HCT116 (cell line): ENCODE measurements around the gene XPOT. TPM values are rescaled to one million over a fixed set of nuclear protein-coding genes. Genes with fewer than 3 reads are reported as not detected.

ENCODE experiments used
- ATAC-seq: fragments of 200-7000 bp; cut with Tn5 transposase; 2 replicates; pipeline ENCODE4 v1.9.1; 2020; ENCODE audit warnings: mild to moderate bottlenecking, moderate library complexity
- BruUV-seq: library from RNA; stranded (reverse); fragments of 400-500 nt; replicated peaks from 2 replicates; lab custom pipeline; 2021; lab: Mats Ljungman, UMichigan
- CTCF ChIA-PET: fragments of 300-600 bp; sonication (Branson Sonifier 250); formaldehyde crosslinking; loops from one replicate; lab custom pipeline; 2021; ENCODE audit warnings: antibody characterized with exemption; lab: Charles Lee
- POLR2A ChIA-PET: fragments of 300-600, 350-600 bp; sonication (Branson Sonifier 250); formaldehyde crosslinking; loops from one replicate; lab custom pipeline; 2021; ENCODE audit warnings: antibody characterized with exemption; lab: Charles Lee
- RAD21 ChIA-PET, 2 experiments: fragments of 300-600 bp; sonication (Branson Sonifier 250); formaldehyde crosslinking; loops; one replicate each; lab custom pipeline; 2023; ENCODE audit warnings: low total read pairs in 2 of 2; ENCODE audit not compliant: uncharacterized antibody in 2 of 2, unreplicated experiment in 2 of 2, low non-redundant PET in 1 of 2; lab: Charles Lee
- DNase-seq: peaks from one replicate; pipeline ENCODE4 v3.0.0-alpha.2; 2010; ENCODE audit warnings: low read depth, low spot score
- H2AFZ ChIP-seq: fragments of 200-600 bp; shearing (Covaris generic), sonication (generic); 2 replicates; pipeline ENCODE4 v1.6.1; 2017; ENCODE audit warnings: low read depth, mixed run types, mixed read lengths, antibody characterized with exemption, low read length; ENCODE audit not compliant: poor library complexity, severe bottlenecking
- H3K27ac ChIP-seq: 2 replicates; pipeline ENCODE4 v1.5.1; 2012; ENCODE audit warnings: low read depth, low read length
- H3K27me3 ChIP-seq: fragments of 200-600 bp; sonication (generic); 2 replicates; pipeline ENCODE4 v1.6.1; 2016; ENCODE audit warnings: mixed run types, low read length, mixed read lengths; ENCODE audit not compliant: insufficient read depth
- H3K36me3 ChIP-seq, 2 experiments: fragments of 200-500 bp in 1 of 2; fragments of 200-600 bp in 1 of 2; sonication (Bioruptor generic) in 1 of 2; sonication (generic) in 1 of 2; 2 replicates each; pipeline versions ENCODE4 v1.5.1 to v1.6.1; 2014 to 2016; ENCODE audit warnings: low read length in 2 of 2, inconsistent platforms in 1 of 2, mixed read lengths in 1 of 2, mixed run types in 1 of 2; ENCODE audit not compliant: insufficient read depth in 2 of 2, control insufficient read depth in 1 of 2
- H3K4me1 ChIP-seq, 2 experiments: fragments of 200-600 bp in 1 of 2; sonication (generic) in 1 of 2; 2 replicates each; pipeline versions ENCODE4 v1.5.1 to v1.6.1; 2012 to 2017; ENCODE audit warnings: low read length in 2 of 2, inconsistent platforms in 1 of 2, mild to moderate bottlenecking in 1 of 2, mixed read lengths in 1 of 2, mixed run types in 1 of 2, moderate library complexity in 1 of 2; ENCODE audit not compliant: insufficient read depth in 2 of 2, control insufficient read depth in 1 of 2
- H3K4me2 ChIP-seq: fragments of 200-600 bp; sonication (generic); 2 replicates; pipeline ENCODE4 v1.6.1; 2017; ENCODE audit warnings: mixed run types, low read length, mixed read lengths
- H3K4me3 ChIP-seq, 2 experiments: fragments of 200-600 bp in 1 of 2; sonication (generic) in 1 of 2; replicated peaks in 1 of 2; 2 replicates each; pipeline ENCODE4 v1.5.1; 2011 to 2016; ENCODE audit warnings: low read length in 2 of 2, control low read depth in 1 of 2, low read depth in 1 of 2, mild to moderate bottlenecking in 1 of 2, mixed read lengths in 1 of 2, mixed run types in 1 of 2
- H3K79me2 ChIP-seq: fragments of 200-600 bp; sonication (generic); 2 replicates; pipeline ENCODE4 v1.6.1; 2017; ENCODE audit warnings: mild to moderate bottlenecking, mixed run types, low read length, moderate library complexity, mixed read lengths; ENCODE audit not compliant: insufficient read depth
- H3K9ac ChIP-seq: fragments of 200-600 bp; sonication (generic); 2 replicates; pipeline ENCODE4 v1.6.1; 2016; ENCODE audit warnings: low read length, mixed read lengths
- H3K9me2 ChIP-seq: fragments of 200-600 bp; sonication (generic), shearing (Covaris generic); 2 replicates; pipeline ENCODE4 v1.6.1; 2017; ENCODE audit warnings: mixed run types, mild to moderate bottlenecking, moderate library complexity; ENCODE audit not compliant: insufficient read depth
- H3K9me3 ChIP-seq, 2 experiments: fragments of 200-500 bp in 1 of 2; fragments of 200-600 bp in 1 of 2; sonication (Bioruptor generic) in 1 of 2; sonication (generic) in 1 of 2; 2 replicates each; pipeline ENCODE4 v1.6.1; 2014 to 2017; ENCODE audit warnings: low read length in 2 of 2, mixed read lengths in 2 of 2, inconsistent platforms in 1 of 2, low read depth in 1 of 2, mild to moderate bottlenecking in 1 of 2, mixed run types in 1 of 2, moderate library complexity in 1 of 2; ENCODE audit not compliant: control insufficient read depth in 1 of 2, insufficient read depth in 1 of 2
- H4K20me1 ChIP-seq: fragments of 200-600 bp; sonication (generic), shearing (Covaris generic); 2 replicates; pipeline ENCODE4 v1.6.1; 2017; ENCODE audit warnings: mixed run types, mild to moderate bottlenecking, moderate library complexity; ENCODE audit not compliant: insufficient read depth
- ATF3 ChIP-seq: IDR thresholded peaks from 2 replicates; pipeline ENCODE4 v1.6.1; 2012
- CTCF ChIP-seq, 3 experiments: fragments of 200-600 bp in 1 of 3; sonication (generic) in 1 of 3; IDR thresholded peaks in 2 of 3; conservative IDR thresholded peaks in 1 of 3; 2 replicates each; pipeline ENCODE4 v1.5.1; 2012 to 2017; ENCODE audit warnings: low read depth in 2 of 3, low read length in 2 of 3, antibody characterized with exemption in 1 of 3, borderline replicate concordance in 1 of 3, control low read depth in 1 of 3, mild to moderate bottlenecking in 1 of 3, mixed read lengths in 1 of 3, mixed run types in 1 of 3, moderate library complexity in 1 of 3; ENCODE audit not compliant: insufficient read depth in 1 of 3
- ELF1 ChIP-seq: IDR thresholded peaks from 2 replicates; pipeline ENCODE4 v1.6.1; 2012; ENCODE audit warnings: low read depth, borderline replicate concordance
- EZH2 ChIP-seq: fragments of 200-600 bp; sonication (generic); IDR thresholded peaks from 2 replicates; pipeline ENCODE4 v1.6.1; 2017; ENCODE audit warnings: antibody characterized with exemption, mixed run types
- EZH2phosphoT487 ChIP-seq: fragments of 200-600 bp; IDR thresholded peaks from 2 replicates; pipeline ENCODE4 v1.6.1; 2018; ENCODE audit warnings: antibody characterized with exemption, borderline replicate concordance
- JUND ChIP-seq: IDR thresholded peaks from 2 replicates; pipeline ENCODE4 v1.6.1; 2012
- POLR2AphosphoS5 ChIP-seq: IDR thresholded peaks from 2 replicates; pipeline ENCODE4 v1.6.1; 2011; ENCODE audit warnings: mild to moderate bottlenecking, low read depth, low read length, moderate library complexity
- SIN3A ChIP-seq: IDR thresholded peaks from 2 replicates; pipeline ENCODE4 v1.6.1; 2012; ENCODE audit warnings: low read depth
- SP1 ChIP-seq: IDR thresholded peaks from 2 replicates; pipeline ENCODE4 v1.6.1; 2012; ENCODE audit warnings: low read depth
- SRF ChIP-seq: IDR thresholded peaks from 2 replicates; pipeline ENCODE4 v1.6.1; 2012; ENCODE audit warnings: low read depth
- YY1 ChIP-seq: IDR thresholded peaks from 2 replicates; pipeline ENCODE4 v1.6.1; 2011; ENCODE audit warnings: low read length, low read depth, moderate library complexity, mild to moderate bottlenecking; ENCODE audit not compliant: insufficient replicate concordance; ENCODE audit errors: extremely low read depth
- ZBTB33 ChIP-seq: IDR thresholded peaks from 2 replicates; pipeline ENCODE4 v1.6.1; 2011; ENCODE audit warnings: mild to moderate bottlenecking, low read length, moderate library complexity; ENCODE audit not compliant: insufficient replicate concordance; ENCODE audit errors: extremely low read depth
- ZFX ChIP-seq: fragments of 450-650 bp; IDR thresholded peaks from 2 replicates; pipeline ENCODE4 v1.6.1; 2017
- ZNF274 ChIP-seq: fragments of 200-500 bp; sonication (Bioruptor generic); IDR thresholded peaks from 2 replicates; pipeline ENCODE4 v1.6.1; 2014; ENCODE audit warnings: mild to moderate bottlenecking, low read depth, low read length, inconsistent platforms
- intact Hi-C: fragments of 100-400 bp; cut with micrococcal nuclease; formaldehyde crosslinking; loops from 2 replicates; pipeline ENCODE4 v1.10.0; 2022
- total RNA-seq: library from RNA; stranded (reverse); gene quantifications from one replicate; pipeline ENCODE4 v1.2.1, GENCODE V29; 2021; ENCODE audit not compliant: unreplicated experiment

Gene XPOT
- total RNA-seq, 1 experiment from 2014 or later = 120 TPM

- no peak for ATAC-seq
- intact Hi-C loops = loop anchor here (5.0 kb wide), 1 partner anchor 33 kb away; no protein-coding TSS in a partner anchor
- no peak overlapping the region for H3K27ac ChIP-seq
- no peak for DNase-seq
- no peak overlapping the region for H3K4me3 ChIP-seq
- H3K27me3 ChIP-seq = no peaks in the 10 kb centered on the region
- no peaks in the 10 kb centered on the region for H3K9me2 ChIP-seq
- no TSS peak for BruUV-seq
- H4K20me1 ChIP-seq = peaks cover 14% of the 10 kb centered on the region; the same call in 1 of the 2 replicates
- no peaks in the 10 kb centered on the region for H3K9me3 ChIP-seq
- TF ChIP-seq CTCF (IDR thresholded peaks at IDR 0.05 in 2 of 3, conservative IDR thresholded peaks at IDR 0.05 in 1 of 3; ENCODE audit: borderline replicate concordance in 1 of 3, insufficient read depth in 1 of 3, low read depth in 2 of 3, low read length in 2 of 3) (no peak), SIN3A (no peak)
- peaks cover 69 to 85% of the 10 kb centered on the region in 2 experiments for H3K36me3 ChIP-seq
- H3K9ac ChIP-seq = no peak overlapping the region
- H2AFZ ChIP-seq = no peak overlapping the region
- ChIA-PET RAD21 (no interaction called here), POLR2A (no interaction called here), CTCF (no interaction called here)
- H3K4me2 ChIP-seq = no peak overlapping the region
- no peaks in the 10 kb centered on the region for H3K4me1 ChIP-seq
- H3K79me2 ChIP-seq = peaks cover 49% of the 10 kb centered on the region
These were observed 9.7 kb downstream of the XPOT start for GRCh38 chr12:64413884-64414283.

- H3K36me3 ChIP-seq = peaks cover 70 to 81% of the 10 kb centered on the region in 2 experiments
- intact Hi-C loops = no loop called here
- POLR2A ChIA-PET = interaction anchor here (1.7 kb wide), 1 partner anchor 14 kb away, joined by 6 read pairs; the partner anchor contains the start of gene XPOT
- TF ChIP-seq ELF1 (no peak), SP1 (no peak), JUND (no peak), SIN3A (no peak), YY1 (no peak), ZNF274 (no peak), ZFX (no peak), EZH2phosphoT487 (no peak), EZH2 (no peak), ZBTB33 (no peak), ATF3 (no peak), SRF (no peak), POLR2AphosphoS5 (no peak)
These were observed 14.0 kb downstream of the XPOT start for GRCh38 chr12:64418209-64418608.

More at GRCh38 chr12:64418209-64418608, 14.0 kb downstream of the XPOT start:
- no peak overlapping the region for H3K9ac ChIP-seq
- ChIA-PET CTCF (no interaction called here), RAD21 (no interaction called here)
- no TSS peak for BruUV-seq
- ATAC-seq (no peak), DNase-seq (no peak)
- H3K4me2 ChIP-seq = no peak overlapping the region
- peaks cover 6% of the 10 kb centered on the region; the same call in 1 of the 2 replicates for H4K20me1 ChIP-seq
- H3K4me1 ChIP-seq = no peaks in the 10 kb centered on the region
- no peaks in the 10 kb centered on the region for H3K27me3 ChIP-seq
- H2AFZ ChIP-seq = no peak overlapping the region
- H3K9me3 ChIP-seq = no peaks in the 10 kb centered on the region
- H3K27ac ChIP-seq = no peak overlapping the region
- H3K79me2 ChIP-seq = peaks cover 22% of the 10 kb centered on the region
- no peak overlapping the region for H3K4me3 ChIP-seq
- no peaks in the 10 kb centered on the region for H3K9me2 ChIP-seq
